ENCODE results near the gene EPHA3. TPM values are rescaled to one million over a fixed set of nuclear protein-coding genes. Genes with fewer than 3 reads are reported as not detected.

Gene EPHA3
- total RNA-seq, 1 donor from 2014 or later, result 0.04 TPM

GRCh38 chr3:89488800-89489580, 381.6 kb downstream of the EPHA3 start:
- no peak for TF ChIP-seq CTCF (IDR thresholded peaks at IDR 0.05; ENCODE audit: insufficient read depth, low read length, poor library complexity, severe bottlenecking)
- Histone ChIP-seq H3K27me3 (ENCODE audit: control insufficient read depth, insufficient read depth, low read length) (no peaks in the 10 kb centered on the region), H3K36me3 (ENCODE audit: control insufficient read depth, insufficient read depth, low read length) (no peaks in the 10 kb centered on the region), H3K4me3 (ENCODE audit: low read depth, low read length) (no peak overlapping the region)
- DNase-seq (ENCODE audit: low read depth), result no peak

- H3K36me3 ChIP-seq (ENCODE audit: control insufficient read depth, insufficient read depth, low read length), result no peaks in the 10 kb centered on the region
- no peak overlapping the region for H3K4me3 ChIP-seq (ENCODE audit: low read depth, low read length)
- no peak for DNase-seq (ENCODE audit: low read depth)
- H3K27me3 ChIP-seq (ENCODE audit: control insufficient read depth, insufficient read depth, low read length), result no peaks in the 10 kb centered on the region
- TF ChIP-seq CTCF (IDR thresholded peaks at IDR 0.05; ENCODE audit: insufficient read depth, low read length, poor library complexity, severe bottlenecking), result no peak
These were observed 382.7 kb downstream of the EPHA3 start for GRCh38 chr3:89490129-89490528.

GRCh38 chr3:89494734-89495133, 387.3 kb downstream of the EPHA3 start:
- Histone ChIP-seq H3K4me3 (ENCODE audit: low read depth, low read length) (no peak overlapping the region), H3K36me3 (ENCODE audit: control insufficient read depth, insufficient read depth, low read length) (no peaks in the 10 kb centered on the region), H3K27me3 (ENCODE audit: control insufficient read depth, insufficient read depth, low read length) (no peaks in the 10 kb centered on the region)
- TF ChIP-seq CTCF (IDR thresholded peaks at IDR 0.05; ENCODE audit: insufficient read depth, low read length, poor library complexity, severe bottlenecking), result no peak
- no peak for DNase-seq (ENCODE audit: low read depth)

- Histone ChIP-seq H3K36me3 (ENCODE audit: control insufficient read depth, insufficient read depth, low read length) (no peaks in the 10 kb centered on the region), H3K4me3 (ENCODE audit: low read depth, low read length) (no peak overlapping the region)
- DNase-seq (ENCODE audit: low read depth), result no peak
These were observed 396.5 kb downstream of the EPHA3 start for GRCh38 chr3:89503891-89504391.

GRCh38 chr3:89504432-89504831, 397.0 kb downstream of the EPHA3 start:
- Histone ChIP-seq H3K27me3 (ENCODE audit: control insufficient read depth, insufficient read depth, low read length) (no peaks in the 10 kb centered on the region), H3K4me3 (ENCODE audit: low read depth, low read length) (no peak overlapping the region), H3K36me3 (ENCODE audit: control insufficient read depth, insufficient read depth, low read length) (no peaks in the 10 kb centered on the region)
- TF ChIP-seq CTCF (IDR thresholded peaks at IDR 0.05; ENCODE audit: insufficient read depth, low read length, poor library complexity, severe bottlenecking), result no peak
- no peak for DNase-seq (ENCODE audit: low read depth)

More at GRCh38 chr3:89503891-89504391, 396.5 kb downstream of the EPHA3 start:
- no peak for TF ChIP-seq CTCF (IDR thresholded peaks at IDR 0.05; ENCODE audit: insufficient read depth, low read length, poor library complexity, severe bottlenecking)
- H3K27me3 ChIP-seq (ENCODE audit: control insufficient read depth, insufficient read depth, low read length), result no peaks in the 10 kb centered on the region
